Measurements from ENCODE around the gene CATSPER1. TPM values are rescaled to one million over a fixed set of nuclear protein-coding genes. Genes with fewer than 3 reads are reported as not detected.

Gene CATSPER1
- total and polyA plus RNA-seq, 2 of the 13 experiments (the other 11 are each of a cell fraction or from before 2014, with no cell fraction given): 0.17 TPM; not detected in 1

DNA sequence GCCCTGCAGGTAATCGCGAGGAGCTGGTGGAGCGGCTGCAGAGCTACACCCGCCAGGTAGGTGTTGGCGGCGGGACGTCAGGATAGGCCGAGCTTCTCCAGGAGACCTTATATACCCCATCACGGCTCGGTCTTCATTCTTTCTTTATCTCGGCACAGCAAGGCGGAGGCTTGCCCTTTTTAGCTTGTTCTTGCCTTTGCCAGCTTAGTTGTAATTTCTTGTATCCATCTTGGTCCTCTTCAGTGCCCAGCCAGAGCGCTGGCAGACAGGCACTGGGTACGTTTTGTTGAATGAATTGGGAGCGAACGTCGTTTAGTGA lies 26.3 kb upstream of the CATSPER1 start (continued):
- TF ChIP-seq ARID4A (CRISPR knock-in tag; IDR thresholded peaks at IDR 0.05; ENCODE audit: borderline replicate concordance) (peak; percentile 6; the same call in 1 of the 2 replicates), SATB2 (CRISPR knock-in tag; IDR thresholded peaks at IDR 0.05) (0 out of 2 replicates have a peak, but pooled peaks have one; percentile 35), ZNF329 (CRISPR knock-in tag; IDR thresholded peaks at IDR 0.05; ENCODE audit: low read depth) (0 out of 2 replicates have a peak, but pooled peaks have one; percentile 2), ZNF607 (CRISPR knock-in tag; IDR thresholded peaks at IDR 0.05; ENCODE audit: borderline replicate concordance) (0 out of 2 replicates have a peak, but pooled peaks have one; percentile 10), ZNF605 (CRISPR knock-in tag; IDR thresholded peaks at IDR 0.05) (peak; percentile 76), ZSCAN25 (CRISPR knock-in tag; IDR thresholded peaks at IDR 0.05) (0 out of 2 replicates have a peak, but pooled peaks have one; percentile 0), ARNT2 (CRISPR knock-in tag; IDR thresholded peaks at IDR 0.05; ENCODE audit: low read depth) (no peak), ZNF576 (CRISPR knock-in tag; IDR thresholded peaks at IDR 0.05) (0 out of 2 replicates have a peak, but pooled peaks have one; percentile 68), FOXO1 (CRISPR knock-in tag; IDR thresholded peaks at IDR 0.05) (0 out of 2 replicates have a peak, but pooled peaks have one; percentile 1), NCOA1 (CRISPR knock-in tag; IDR thresholded peaks at IDR 0.05) (0 out of 2 replicates have a peak, but pooled peaks have one; percentile 5), HNF4G (IDR thresholded peaks at IDR 0.05; ENCODE audit: borderline replicate concordance, low read depth, low read length) (peak; percentile 80), HNF4G (CRISPR knock-in tag; IDR thresholded peaks at IDR 0.05; ENCODE audit: borderline replicate concordance, low read depth) (no peak), KDM5A (IDR thresholded peaks at IDR 0.05; ENCODE audit: borderline replicate concordance, low read length) (peak; percentile 57), RNF2 (conservative IDR thresholded peaks at IDR 0.05; ENCODE audit: low read depth) (0 out of 2 replicates have a peak, but pooled peaks have one; percentile 2)
- TF ChIP-seq, protein P1, sequence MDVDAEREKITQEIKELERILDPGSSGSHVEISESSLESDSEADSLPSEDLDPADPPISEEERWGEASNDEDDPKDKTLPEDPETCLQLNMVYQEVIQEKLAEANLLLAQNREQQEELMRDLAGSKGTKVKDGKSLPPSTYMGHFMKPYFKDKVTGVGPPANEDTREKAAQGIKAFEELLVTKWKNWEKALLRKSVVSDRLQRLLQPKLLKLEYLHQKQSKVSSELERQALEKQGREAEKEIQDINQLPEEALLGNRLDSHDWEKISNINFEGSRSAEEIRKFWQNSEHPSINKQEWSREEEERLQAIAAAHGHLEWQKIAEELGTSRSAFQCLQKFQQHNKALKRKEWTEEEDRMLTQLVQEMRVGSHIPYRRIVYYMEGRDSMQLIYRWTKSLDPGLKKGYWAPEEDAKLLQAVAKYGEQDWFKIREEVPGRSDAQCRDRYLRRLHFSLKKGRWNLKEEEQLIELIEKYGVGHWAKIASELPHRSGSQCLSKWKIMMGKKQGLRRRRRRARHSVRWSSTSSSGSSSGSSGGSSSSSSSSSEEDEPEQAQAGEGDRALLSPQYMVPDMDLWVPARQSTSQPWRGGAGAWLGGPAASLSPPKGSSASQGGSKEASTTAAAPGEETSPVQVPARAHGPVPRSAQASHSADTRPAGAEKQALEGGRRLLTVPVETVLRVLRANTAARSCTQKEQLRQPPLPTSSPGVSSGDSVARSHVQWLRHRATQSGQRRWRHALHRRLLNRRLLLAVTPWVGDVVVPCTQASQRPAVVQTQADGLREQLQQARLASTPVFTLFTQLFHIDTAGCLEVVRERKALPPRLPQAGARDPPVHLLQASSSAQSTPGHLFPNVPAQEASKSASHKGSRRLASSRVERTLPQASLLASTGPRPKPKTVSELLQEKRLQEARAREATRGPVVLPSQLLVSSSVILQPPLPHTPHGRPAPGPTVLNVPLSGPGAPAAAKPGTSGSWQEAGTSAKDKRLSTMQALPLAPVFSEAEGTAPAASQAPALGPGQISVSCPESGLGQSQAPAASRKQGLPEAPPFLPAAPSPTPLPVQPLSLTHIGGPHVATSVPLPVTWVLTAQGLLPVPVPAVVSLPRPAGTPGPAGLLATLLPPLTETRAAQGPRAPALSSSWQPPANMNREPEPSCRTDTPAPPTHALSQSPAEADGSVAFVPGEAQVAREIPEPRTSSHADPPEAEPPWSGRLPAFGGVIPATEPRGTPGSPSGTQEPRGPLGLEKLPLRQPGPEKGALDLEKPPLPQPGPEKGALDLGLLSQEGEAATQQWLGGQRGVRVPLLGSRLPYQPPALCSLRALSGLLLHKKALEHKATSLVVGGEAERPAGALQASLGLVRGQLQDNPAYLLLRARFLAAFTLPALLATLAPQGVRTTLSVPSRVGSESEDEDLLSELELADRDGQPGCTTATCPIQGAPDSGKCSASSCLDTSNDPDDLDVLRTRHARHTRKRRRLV (CRISPR knock-in tag; IDR thresholded peaks at IDR 0.05): peak; percentile 10; the same call in 1 of the 2 replicates
- TF ChIP-seq, protein P2, sequence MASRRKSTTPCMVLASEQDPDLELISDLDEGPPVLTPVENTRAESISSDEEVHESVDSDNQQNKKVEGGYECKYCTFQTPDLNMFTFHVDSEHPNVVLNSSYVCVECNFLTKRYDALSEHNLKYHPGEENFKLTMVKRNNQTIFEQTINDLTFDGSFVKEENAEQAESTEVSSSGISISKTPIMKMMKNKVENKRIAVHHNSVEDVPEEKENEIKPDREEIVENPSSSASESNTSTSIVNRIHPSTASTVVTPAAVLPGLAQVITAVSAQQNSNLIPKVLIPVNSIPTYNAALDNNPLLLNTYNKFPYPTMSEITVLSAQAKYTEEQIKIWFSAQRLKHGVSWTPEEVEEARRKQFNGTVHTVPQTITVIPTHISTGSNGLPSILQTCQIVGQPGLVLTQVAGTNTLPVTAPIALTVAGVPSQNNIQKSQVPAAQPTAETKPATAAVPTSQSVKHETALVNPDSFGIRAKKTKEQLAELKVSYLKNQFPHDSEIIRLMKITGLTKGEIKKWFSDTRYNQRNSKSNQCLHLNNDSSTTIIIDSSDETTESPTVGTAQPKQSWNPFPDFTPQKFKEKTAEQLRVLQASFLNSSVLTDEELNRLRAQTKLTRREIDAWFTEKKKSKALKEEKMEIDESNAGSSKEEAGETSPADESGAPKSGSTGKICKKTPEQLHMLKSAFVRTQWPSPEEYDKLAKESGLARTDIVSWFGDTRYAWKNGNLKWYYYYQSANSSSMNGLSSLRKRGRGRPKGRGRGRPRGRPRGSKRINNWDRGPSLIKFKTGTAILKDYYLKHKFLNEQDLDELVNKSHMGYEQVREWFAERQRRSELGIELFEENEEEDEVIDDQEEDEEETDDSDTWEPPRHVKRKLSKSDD (CRISPR knock-in tag; IDR thresholded peaks at IDR 0.05; ENCODE audit: low read depth): no peak
